ENCODE data around the gene ODF4. TPM values are rescaled to one million over a fixed set of nuclear protein-coding genes. Genes with fewer than 3 reads are reported as not detected.
A peak's percentile ranks its signal among the peaks of the same experiment; 100 is the strongest.

The ODF4 gene
- total and polyA plus RNA-seq, 9 donors = not detected

GRCh38 chr17:8382052-8382879 is 42.6 kb downstream of the ODF4 start:
- 8 to 18% (median 9%) methylated on average over 27 of the region's 27 CpGs for WGBS, 3 donors
- H3K4me1 ChIP-seq (ENCODE audit: insufficient read depth) = peaks cover 12% of the 10 kb centered on the region
- H3K27ac ChIP-seq = no peak overlapping the region
- intact Hi-C loops (cut with DNase I) = no loop called here
- H3K9me3 ChIP-seq = no peaks in the 10 kb centered on the region
- H3K27me3 ChIP-seq = no peaks in the 10 kb centered on the region
- H3K4me3 ChIP-seq = peak overlapping the region; percentile 89
- DNase-seq = no peak
- TF ChIP-seq EP300 (IDR thresholded peaks at IDR 0.05) = no peak
- TF ChIP-seq POLR2A (IDR thresholded peaks at IDR 0.05) = no peak
- TF ChIP-seq CTCF (IDR thresholded peaks at IDR 0.05) = no peak
- H3K36me3 ChIP-seq = no peaks in the 10 kb centered on the region

- no peak for DNase-seq
- H3K4me1 ChIP-seq (ENCODE audit: insufficient read depth) = peaks cover 12% of the 10 kb centered on the region
- no peaks in the 10 kb centered on the region for H3K27me3 ChIP-seq
- no peaks in the 10 kb centered on the region for H3K9me3 ChIP-seq
- H3K27ac ChIP-seq = no peak overlapping the region
- H3K4me3 ChIP-seq = peak overlapping the region; percentile 89
- WGBS, 3 donors = 1 to 2% (median 1%) methylated on average over 15 of the region's 15 CpGs
- H3K36me3 ChIP-seq = no peaks in the 10 kb centered on the region
- intact Hi-C loops (cut with DNase I) = no loop called here
- TF ChIP-seq EP300 (IDR thresholded peaks at IDR 0.05) = no peak
- TF ChIP-seq POLR2A (IDR thresholded peaks at IDR 0.05) = no peak
- no peak for TF ChIP-seq CTCF (IDR thresholded peaks at IDR 0.05)
These were observed 43.2 kb downstream of the ODF4 start for GRCh38 chr17:8382880-8383142.

- DNase-seq = peak; percentile 95 to 99 (median 95)
- peak within 1 kb of the TSS; percentile 89 for H3K4me3 ChIP-seq
- TF ChIP-seq CTCF (IDR thresholded peaks at IDR 0.05) (peak; percentile 90 to 99 (median 99)), EP300 (IDR thresholded peaks at IDR 0.05) (no peak), POLR2A (IDR thresholded peaks at IDR 0.05) (peak; percentile 77)
- peak within 1 kb of the TSS; percentile 71 to 87 for H3K27ac ChIP-seq
- no peaks in the 10 kb centered on the region for H3K36me3 ChIP-seq
- H3K4me1 ChIP-seq (ENCODE audit: insufficient read depth) = peaks cover 12% of the 10 kb centered on the region
- intact Hi-C loops (cut with DNase I) = no loop called here
- H3K9me3 ChIP-seq = no peaks in the 10 kb centered on the region
- no peaks in the 10 kb centered on the region for H3K27me3 ChIP-seq
- 0 to 1% (median 0%) methylated on average over 41 to 55 of the region's 55 CpGs for WGBS, 3 donors
These were observed 43.6 kb downstream of the ODF4 start, which contains the start of gene RPL26 for GRCh38 chr17:8383143-8383822. TSS of gene RPL26 (minus strand) at chr17:8383193. CDS start at chr17:8382310, 883 bp downstream.

- H3K4me1 ChIP-seq (ENCODE audit: insufficient read depth) = peaks cover 12% of the 10 kb centered on the region
- no peak for DNase-seq
- H3K4me3 ChIP-seq = no peak overlapping the region
- intact Hi-C loops (cut with DNase I) = no loop called here
- no peak for TF ChIP-seq POLR2A (IDR thresholded peaks at IDR 0.05)
- TF ChIP-seq CTCF (IDR thresholded peaks at IDR 0.05) = no peak
- TF ChIP-seq EP300 (IDR thresholded peaks at IDR 0.05) = no peak
- no peaks in the 10 kb centered on the region for H3K9me3 ChIP-seq
- H3K27ac ChIP-seq = no peak overlapping the region
- H3K36me3 ChIP-seq = no peaks in the 10 kb centered on the region
- WGBS, 3 donors = 38 to 45% (median 43%) methylated on average over 12 of the region's 12 CpGs
- H3K27me3 ChIP-seq = no peaks in the 10 kb centered on the region
These were observed 45.2 kb downstream of the ODF4 start for GRCh38 chr17:8384801-8385378.

Measured in ovary (tissue), 9 donors.